Fibroblast of the aortic adventitia (primary cell): ENCODE data around the gene MED19. TPM values are rescaled to one million over a fixed set of nuclear protein-coding genes. Genes with fewer than 3 reads are reported as not detected.
A peak's percentile ranks its signal among the peaks of the same experiment; 100 is the strongest.
"Not testable (repeated sequence)": the region's sequence is repeated elsewhere in the genome, so short reads cannot be mapped to it uniquely, and the experiment has no call there.

ENCODE experiments used
- DNase-seq: peaks from one replicate; pipeline ENCODE4 v3.0.0-alpha.2; 2010; ENCODE audit warnings: low read depth
- H3K4me3 ChIP-seq: 2 replicates; pipeline ENCODE4 v1.5.1; 2011; ENCODE audit warnings: low read depth, mild to moderate bottlenecking, control low read depth, low read length, moderate library complexity
- total RNA-seq: library from RNA; depleted of rRNA; stranded (reverse); fragments of >200 nt; gene quantifications from 2 replicates; pipeline ENCODE4 v1.2.3, GENCODE V29; 2012; ENCODE audit warnings: low replicate concordance
- TF ChIP-seq, protein P1 (sequence below): IDR thresholded peaks from 2 replicates; pipeline ENCODE4 v1.5.1; 2011; ENCODE audit warnings: mild to moderate bottlenecking, low read length, control low read depth, inconsistent platforms; ENCODE audit not compliant: insufficient read depth

Gene MED19
- total RNA-seq, 1 donor, result 16.9 TPM

DNA sequence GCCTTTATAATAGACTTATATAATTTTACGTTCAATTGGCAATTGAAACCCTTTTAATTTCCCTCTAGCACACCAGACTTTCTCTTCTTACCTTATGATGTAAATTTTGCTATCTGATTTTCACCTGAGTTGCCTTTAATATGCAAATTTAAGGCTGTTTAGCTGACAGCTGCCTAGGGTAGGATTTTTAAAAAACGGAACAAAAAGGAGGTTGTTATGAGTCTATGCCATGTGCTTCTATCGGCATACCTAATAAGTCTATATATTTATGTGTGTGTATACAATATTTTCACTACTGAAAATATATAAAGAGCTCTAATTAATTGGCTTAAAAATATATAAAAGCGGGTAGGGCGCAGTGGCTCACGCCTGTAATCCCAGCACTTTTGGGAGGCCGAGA is 17.5 kb upstream of the MED19 start:
- H3K4me3 ChIP-seq, result no peak overlapping the region
- TF ChIP-seq, protein P1, sequence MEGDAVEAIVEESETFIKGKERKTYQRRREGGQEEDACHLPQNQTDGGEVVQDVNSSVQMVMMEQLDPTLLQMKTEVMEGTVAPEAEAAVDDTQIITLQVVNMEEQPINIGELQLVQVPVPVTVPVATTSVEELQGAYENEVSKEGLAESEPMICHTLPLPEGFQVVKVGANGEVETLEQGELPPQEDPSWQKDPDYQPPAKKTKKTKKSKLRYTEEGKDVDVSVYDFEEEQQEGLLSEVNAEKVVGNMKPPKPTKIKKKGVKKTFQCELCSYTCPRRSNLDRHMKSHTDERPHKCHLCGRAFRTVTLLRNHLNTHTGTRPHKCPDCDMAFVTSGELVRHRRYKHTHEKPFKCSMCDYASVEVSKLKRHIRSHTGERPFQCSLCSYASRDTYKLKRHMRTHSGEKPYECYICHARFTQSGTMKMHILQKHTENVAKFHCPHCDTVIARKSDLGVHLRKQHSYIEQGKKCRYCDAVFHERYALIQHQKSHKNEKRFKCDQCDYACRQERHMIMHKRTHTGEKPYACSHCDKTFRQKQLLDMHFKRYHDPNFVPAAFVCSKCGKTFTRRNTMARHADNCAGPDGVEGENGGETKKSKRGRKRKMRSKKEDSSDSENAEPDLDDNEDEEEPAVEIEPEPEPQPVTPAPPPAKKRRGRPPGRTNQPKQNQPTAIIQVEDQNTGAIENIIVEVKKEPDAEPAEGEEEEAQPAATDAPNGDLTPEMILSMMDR, result no peak
- DNase-seq, result no peak

- TF ChIP-seq, protein P1, result no peak
- no peak overlapping the region for H3K4me3 ChIP-seq
- no peak for DNase-seq
Observed at GRCh38 chr11:57728829-57729228, 16.8 kb upstream of the MED19 start.

DNA sequence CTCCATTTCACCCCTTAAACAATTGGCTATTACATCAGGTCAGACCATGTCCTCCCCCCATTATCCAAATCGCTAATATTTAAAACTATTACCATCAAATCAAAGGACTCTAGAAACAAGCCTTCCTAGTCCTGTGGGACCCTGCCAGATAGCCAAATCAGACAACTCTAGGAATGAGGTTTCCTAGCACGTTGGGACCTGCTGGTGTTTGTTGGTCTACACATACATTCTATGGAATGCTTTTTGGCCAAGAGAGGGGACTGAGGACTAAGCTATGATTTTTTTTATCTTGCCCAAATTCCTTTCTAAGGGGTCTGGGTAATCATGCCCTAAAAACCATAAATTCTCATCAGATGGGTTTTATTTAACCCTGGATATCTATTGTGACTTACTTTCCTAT is 15.2 kb upstream of the MED19 start:
- DNase-seq, result no peak
- TF ChIP-seq, protein P1, result no peak
- H3K4me3 ChIP-seq, result no peak overlapping the region

DNA sequence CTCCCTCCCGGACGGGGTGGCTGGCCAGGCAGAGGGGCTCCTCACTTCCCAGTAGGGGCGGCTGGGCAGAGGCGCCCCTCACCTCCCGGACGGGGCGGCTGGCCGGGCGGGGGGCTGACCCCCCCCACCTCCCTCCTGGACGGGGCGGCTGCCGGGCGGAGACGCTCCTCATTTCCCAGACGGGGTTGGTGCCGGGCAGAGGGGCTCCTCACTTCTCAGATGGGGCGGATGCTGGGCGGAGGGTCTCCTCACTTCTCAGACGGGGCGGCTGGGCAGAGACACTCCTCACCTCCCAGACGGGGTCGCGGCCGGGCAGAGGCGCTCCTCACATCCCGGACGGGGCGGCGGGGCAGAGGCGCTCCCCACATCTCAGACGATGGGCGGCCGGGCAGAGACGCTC is 4.7 kb upstream of the MED19 start:
- DNase-seq, H3K4me3 ChIP-seq: not testable (repeated sequence)

DNA sequence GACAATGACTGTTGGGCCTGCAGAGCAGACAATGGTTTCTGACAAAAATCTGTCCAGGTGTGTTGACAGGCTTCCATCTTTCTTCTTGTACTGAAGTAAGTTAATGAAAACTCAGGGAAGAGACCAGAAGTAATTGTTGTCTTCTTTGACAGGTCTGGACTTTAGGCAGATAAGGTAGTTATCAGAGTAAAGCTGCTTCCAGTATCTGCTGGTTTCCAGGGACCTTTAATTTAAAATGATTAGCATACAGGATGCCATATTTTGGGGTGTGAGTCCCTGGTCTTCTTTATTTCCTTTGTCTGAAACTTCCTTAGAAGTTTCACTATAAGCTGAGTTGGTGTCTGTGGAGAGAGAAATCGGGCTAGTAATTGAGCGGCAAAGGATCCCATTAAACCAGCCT is 1.8 kb upstream of the MED19 start:
- TF ChIP-seq, protein P1, result no peak

GRCh38 chr11:57712256-57713150 is 488 bp upstream of the MED19 start, which contains the start of gene TMX2:
Gene TMX2, plus strand, starts transcription at chr11:57712593. Its CDS starts 26 bp downstream, at chr11:57712619.
- DNase-seq, result peak; percentile 99
- TF ChIP-seq, protein P1, result no peak
- H3K4me3 ChIP-seq, result peak within 1 kb of the TSS; percentile 99

More for the DNA sequence above, 1.8 kb upstream of the MED19 start:
- no peak for DNase-seq
- peak overlapping the region; percentile 99 for H3K4me3 ChIP-seq

- DNase-seq, result no peak
- TF ChIP-seq, protein P1, result no peak
- H3K4me3 ChIP-seq, result no peak overlapping the region
Observed at GRCh38 chr11:57709802-57710367, 2.1 kb downstream of the MED19 start.

DNA sequence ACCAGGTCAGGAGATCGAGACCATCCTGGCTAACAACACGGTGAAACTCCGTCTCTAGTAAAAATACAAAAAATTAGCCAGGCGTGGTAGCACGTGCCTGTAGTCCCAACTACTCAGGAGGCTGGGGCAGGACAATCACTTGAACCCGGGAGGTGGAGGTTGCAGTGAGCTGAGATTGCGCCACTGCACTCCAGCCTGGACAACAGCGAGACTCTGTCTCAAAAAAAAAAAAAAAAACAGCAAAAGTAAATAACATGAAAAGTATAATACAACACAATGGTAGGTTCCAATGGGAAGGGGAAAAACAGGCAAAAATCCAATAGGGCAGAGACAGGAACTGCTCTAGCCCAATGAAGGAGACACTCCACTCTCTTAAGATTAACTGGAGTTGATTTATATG is 6.6 kb downstream of the MED19 start:
- not testable (repeated sequence) for H3K4me3 ChIP-seq, DNase-seq
